HEK293T (cell line): ENCODE measurements around the gene BCAR3.

Experiments used
- ARNT ChIP-seq: fragments of 450-650 bp; IDR thresholded peaks from 2 replicates; pipeline ENCODE4 v1.6.1; 2017; ENCODE audit warnings: mild to moderate bottlenecking
- BHLHE40 ChIP-seq: fragments of 450-650 bp; IDR thresholded peaks from 2 replicates; pipeline ENCODE4 v1.6.1; 2016; ENCODE audit warnings: mild to moderate bottlenecking, moderate library complexity, borderline replicate concordance
- CTBP1 ChIP-seq: fragments of 450-650 bp; IDR thresholded peaks from 2 replicates; pipeline ENCODE4 v1.6.1; 2016; ENCODE audit warnings: borderline replicate concordance
- FOXA1 ChIP-seq: fragments of 450-650 bp; IDR thresholded peaks from 2 replicates; pipeline ENCODE4 v1.6.1; 2016; ENCODE audit warnings: mild to moderate bottlenecking
- FOXM1 ChIP-seq: fragments of 450-650 bp; IDR thresholded peaks from 2 replicates; pipeline ENCODE4 v1.6.1; 2017; ENCODE audit warnings: mild to moderate bottlenecking, borderline replicate concordance
- PKNOX1 ChIP-seq: fragments of 450-650 bp; IDR thresholded peaks from 2 replicates; pipeline ENCODE4 v1.6.1; 2016
- SP1 ChIP-seq: fragments of 450-650 bp; IDR thresholded peaks from 2 replicates; pipeline ENCODE4 v1.6.1; 2017
- SUZ12 ChIP-seq: fragments of 450-650 bp; IDR thresholded peaks from 2 replicates; pipeline ENCODE4 v1.6.1; 2016; ENCODE audit warnings: mild to moderate bottlenecking
- ZNF384 ChIP-seq: fragments of 450-650 bp; IDR thresholded peaks from 2 replicates; pipeline ENCODE4 v1.6.1; 2016

GRCh38 chr1:93595743-93596142, 85.9 kb downstream of the BCAR3 start:
- no peak for TF ChIP-seq FOXA1
- TF ChIP-seq FOXM1: no peak
- TF ChIP-seq ARNT: no peak
- TF ChIP-seq SP1: no peak
- no peak for TF ChIP-seq SUZ12
- TF ChIP-seq BHLHE40: no peak
- no peak for TF ChIP-seq CTBP1
- no peak for TF ChIP-seq PKNOX1
- TF ChIP-seq ZNF384: no peak
